ENCODE measurements around the gene CDH4.

The CDH4 gene

GRCh38 chr20:61871913-61872312 lies 619.9 kb downstream of the CDH4 start:
- in situ Hi-C loops (cut with HindIII; ENCODE audit: low sequenced_read_pairs) = no loop called here
- no peak for DNase-seq (ENCODE audit: low read depth, low spot score)
- TF ChIP-seq CTCF (IDR thresholded peaks at IDR 0.05; ENCODE audit: low read depth, low read length) = no peak
- no peak overlapping the region for H3K4me3 ChIP-seq (ENCODE audit: low read depth, low read length)

GRCh38 chr20:61872371-61872900 lies 620.4 kb downstream of the CDH4 start:
- in situ Hi-C loops (cut with HindIII; ENCODE audit: low sequenced_read_pairs) = no loop called here
- no peak for TF ChIP-seq CTCF (IDR thresholded peaks at IDR 0.05; ENCODE audit: low read depth, low read length)
- no peak overlapping the region for H3K4me3 ChIP-seq (ENCODE audit: low read depth, low read length)
- no peak for DNase-seq (ENCODE audit: low read depth, low spot score)

- no peak for TF ChIP-seq CTCF (IDR thresholded peaks at IDR 0.05; ENCODE audit: low read depth, low read length)
- H3K4me3 ChIP-seq (ENCODE audit: low read depth, low read length) = no peak overlapping the region
- in situ Hi-C loops (cut with HindIII; ENCODE audit: low sequenced_read_pairs) = no loop called here
- no peak for DNase-seq (ENCODE audit: low read depth, low spot score)
These were observed 621.8 kb downstream of the CDH4 start for GRCh38 chr20:61873651-61874420.

GRCh38 chr20:61874421-61875068 lies 622.5 kb downstream of the CDH4 start:
- in situ Hi-C loops (cut with HindIII; ENCODE audit: low sequenced_read_pairs) = no loop called here
- no peak overlapping the region for H3K4me3 ChIP-seq (ENCODE audit: low read depth, low read length)
- peak; percentile 37 for TF ChIP-seq CTCF (IDR thresholded peaks at IDR 0.05; ENCODE audit: low read depth, low read length)
- peak; percentile 14 for DNase-seq (ENCODE audit: low read depth, low spot score)

GRCh38 chr20:61875221-61875885 lies 623.3 kb downstream of the CDH4 start:
- no peak for TF ChIP-seq CTCF (IDR thresholded peaks at IDR 0.05; ENCODE audit: low read depth, low read length)
- no peak for DNase-seq (ENCODE audit: low read depth, low spot score)
- in situ Hi-C loops (cut with HindIII; ENCODE audit: low sequenced_read_pairs) = no loop called here
- H3K4me3 ChIP-seq (ENCODE audit: low read depth, low read length) = no peak overlapping the region

GRCh38 chr20:61875996-61876395 lies 623.9 kb downstream of the CDH4 start:
- no peak for DNase-seq (ENCODE audit: low read depth, low spot score)
- TF ChIP-seq CTCF (IDR thresholded peaks at IDR 0.05; ENCODE audit: low read depth, low read length) = no peak
- no peak overlapping the region for H3K4me3 ChIP-seq (ENCODE audit: low read depth, low read length)
- in situ Hi-C loops (cut with HindIII; ENCODE audit: low sequenced_read_pairs) = no loop called here

All from astrocyte of the spinal cord (primary cell).